Kidney capillary endothelial cell (primary cell): Measurements from ENCODE around the gene PHYHD1.
A peak's percentile ranks its signal among the peaks of the same experiment; 100 is the strongest.

Source experiments
- DNase-seq: peaks from one replicate; pipeline ENCODE4 v3.0.0-alpha.2; 2018; ENCODE audit warnings: low spot score

The PHYHD1 gene

DNA sequence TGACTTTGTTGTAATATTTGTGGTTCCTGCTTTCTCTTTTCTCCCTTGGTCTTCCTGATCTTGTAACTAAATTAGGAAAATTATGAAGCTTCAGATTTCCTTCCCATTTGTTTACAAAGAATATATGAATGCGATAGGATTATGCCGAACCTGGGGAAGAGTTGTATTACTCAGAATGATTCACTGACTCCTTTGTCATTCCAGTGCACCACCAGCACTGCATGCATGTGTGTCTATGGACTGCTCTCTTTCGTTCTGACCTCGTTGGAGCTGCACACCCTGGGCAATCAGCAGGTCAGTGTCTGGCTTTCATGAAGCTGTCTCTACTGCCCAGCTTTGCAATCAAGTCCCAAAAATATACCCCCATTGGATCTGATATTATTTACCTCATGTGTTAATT lies 52.2 kb downstream of the PHYHD1 start:
- peak; percentile 55 for DNase-seq

GRCh38 chr9:128979111-128979510 lies 58.3 kb downstream of the PHYHD1 start:
- no peak for DNase-seq

DNA sequence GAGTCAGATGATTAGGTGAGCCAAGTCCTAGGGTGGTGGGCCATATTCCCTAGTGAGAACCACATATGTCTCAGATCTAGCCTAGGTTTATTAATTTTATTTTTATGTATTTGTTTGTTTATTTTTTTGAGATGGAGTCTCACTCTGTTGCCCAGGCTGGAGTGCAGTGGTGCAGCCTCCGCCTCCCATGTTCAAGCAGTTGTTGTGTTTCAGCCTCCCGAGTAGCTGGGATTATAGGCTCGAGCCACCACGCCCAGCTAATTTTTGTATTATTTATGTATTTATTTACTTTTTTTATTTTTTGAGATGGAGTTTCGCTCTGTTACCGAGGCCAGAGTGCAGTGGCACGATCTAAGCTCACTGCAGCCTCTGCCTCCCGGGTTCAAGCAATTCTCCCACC lies 62.8 kb downstream of the PHYHD1 start:
- no peak for DNase-seq

GRCh38 chr9:128986671-128987070 lies 65.9 kb downstream of the PHYHD1 start:
- DNase-seq, result no peak

DNA sequence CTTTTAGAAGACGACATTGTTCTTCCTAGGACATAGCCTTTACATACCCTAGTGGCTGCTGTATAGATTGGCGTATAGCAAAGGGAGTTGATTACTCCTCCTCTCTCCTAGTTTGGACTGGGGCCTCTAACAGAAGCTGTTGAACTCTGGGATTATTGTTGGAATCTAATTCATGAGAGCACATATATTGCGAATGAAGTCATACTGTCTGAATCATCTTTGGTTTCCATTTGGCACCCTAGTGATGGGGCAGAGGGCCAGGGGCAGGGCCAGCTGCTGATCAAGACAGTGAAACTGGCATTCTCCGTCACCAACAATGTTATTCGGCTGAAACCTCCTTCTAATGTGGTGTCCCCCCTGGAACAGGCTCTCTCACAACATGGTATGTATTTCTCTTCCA lies 67.0 kb downstream of the PHYHD1 start:
- DNase-seq, result no peak
